Measurements from ENCODE around the gene KCMF1.

The KCMF1 gene

GRCh38 chr2:84927275-84927627 is 43.7 kb upstream of the KCMF1 start:
- H3K9me3 ChIP-seq, result no peaks in the 10 kb centered on the region
- H3K27ac ChIP-seq, result peak overlapping the region; percentile 13
- TF ChIP-seq CTCF (IDR thresholded peaks at IDR 0.05), result no peak
- peak overlapping the region; percentile 48 to 69 for H3K4me3 ChIP-seq (ENCODE audit: low read depth in 1 of 2, low read length in 1 of 2)
- H3K27me3 ChIP-seq, result no peaks in the 10 kb centered on the region
- no peaks in the 10 kb centered on the region for H3K36me3 ChIP-seq
- peaks cover 19 to 26% of the 10 kb centered on the region in 2 experiments for H3K4me1 ChIP-seq (ENCODE audit: control insufficient read depth in 1 of 2, insufficient read depth in 1 of 2, low read depth in 1 of 2, low read length in 1 of 2)

GRCh38 chr2:84931384-84931821 is 39.6 kb upstream of the KCMF1 start:
- H3K4me1 ChIP-seq (ENCODE audit: control insufficient read depth in 1 of 2, insufficient read depth in 1 of 2, low read depth in 1 of 2, low read length in 1 of 2), result peaks cover 5 to 9% of the 10 kb centered on the region in 2 experiments
- H3K36me3 ChIP-seq, result no peaks in the 10 kb centered on the region
- TF ChIP-seq CTCF (IDR thresholded peaks at IDR 0.05), result no peak
- no peak overlapping the region for H3K27ac ChIP-seq
- no peaks in the 10 kb centered on the region for H3K27me3 ChIP-seq
- no peak overlapping the region for H3K4me3 ChIP-seq (ENCODE audit: low read depth in 1 of 2, low read length in 1 of 2)
- H3K9me3 ChIP-seq, result no peaks in the 10 kb centered on the region

- no peak overlapping the region for H3K27ac ChIP-seq
- no peaks in the 10 kb centered on the region for H3K36me3 ChIP-seq
- H3K4me1 ChIP-seq (ENCODE audit: control insufficient read depth in 1 of 2, insufficient read depth in 1 of 2, low read depth in 1 of 2, low read length in 1 of 2), result peaks cover 31% of the 10 kb centered on the region in 2 experiments
- no peaks in the 10 kb centered on the region for H3K9me3 ChIP-seq
- TF ChIP-seq CTCF (IDR thresholded peaks at IDR 0.05), result no peak
- H3K4me3 ChIP-seq (ENCODE audit: low read depth in 1 of 2, low read length in 1 of 2), result no peak overlapping the region
- H3K27me3 ChIP-seq, result no peaks in the 10 kb centered on the region
These were observed 32.6 kb upstream of the KCMF1 start for GRCh38 chr2:84938194-84938879.

GRCh38 chr2:84939426-84940087 is 31.4 kb upstream of the KCMF1 start:
- Histone ChIP-seq H3K9me3 (no peaks in the 10 kb centered on the region), H3K4me3 (ENCODE audit: low read depth in 1 of 2, low read length in 1 of 2) (peak overlapping the region; percentile 18 to 43), H3K4me1 (ENCODE audit: control insufficient read depth in 1 of 2, insufficient read depth in 1 of 2, low read depth in 1 of 2, low read length in 1 of 2) (peaks cover 31 to 35% of the 10 kb centered on the region in 2 experiments), H3K36me3 (no peaks in the 10 kb centered on the region), H3K27me3 (no peaks in the 10 kb centered on the region), H3K27ac (peak overlapping the region; percentile 81)
- TF ChIP-seq CTCF (IDR thresholded peaks at IDR 0.05), result no peak

GRCh38 chr2:84940088-84940470 is 30.9 kb upstream of the KCMF1 start:
- Histone ChIP-seq H3K4me1 (ENCODE audit: control insufficient read depth in 1 of 2, insufficient read depth in 1 of 2, low read depth in 1 of 2, low read length in 1 of 2) (peaks cover 31 to 38% of the 10 kb centered on the region in 2 experiments), H3K4me3 (ENCODE audit: low read depth in 1 of 2, low read length in 1 of 2) (peak overlapping the region; percentile 18 to 43), H3K9me3 (no peaks in the 10 kb centered on the region), H3K27ac (peak overlapping the region; percentile 81), H3K27me3 (no peaks in the 10 kb centered on the region), H3K36me3 (no peaks in the 10 kb centered on the region)
- no peak for TF ChIP-seq CTCF (IDR thresholded peaks at IDR 0.05)

Measured in neutrophil (primary cell).